SK-N-SH treated with all-trans-retinoic acid at 6 μM for 48 hours (cell line): ENCODE data around the gene MRPL17.

Experiments used
- ATAC-seq: fragments of 200-7000 bp; cut with Tn5 transposase; 3 replicates; pipeline ENCODE4 v1.9.1; 2020; ENCODE audit warnings: mild to moderate bottlenecking, moderate library complexity
- ARNTL ChIP-seq: fragments of 450-650 bp; formaldehyde crosslinking; IDR thresholded peaks from 2 replicates; pipeline ENCODE4 v1.5.0; 2020; ENCODE audit warnings: low read depth, mild to moderate bottlenecking, moderate library complexity, borderline replicate concordance
- BACH2 ChIP-seq: fragments of 250-450 bp; sonication (Bioruptor Pico); IDR thresholded peaks from 2 replicates; pipeline ENCODE4 v1.9.0; 2021; ENCODE audit warnings: mild to moderate bottlenecking, borderline replicate concordance
- CREB5 ChIP-seq: fragments of 250-450 bp; sonication (Bioruptor Pico); IDR thresholded peaks from 2 replicates; pipeline ENCODE4 v1.5.1; 2020; ENCODE audit warnings: low read depth, mild to moderate bottlenecking, moderate library complexity
- CSDC2 ChIP-seq: fragments of 250-450 bp; sonication (Bioruptor Pico); IDR thresholded peaks from 2 replicates; pipeline ENCODE4 v1.5.0; 2020; ENCODE audit warnings: mild to moderate bottlenecking, moderate library complexity
- ESRRG ChIP-seq: fragments of 250-450 bp; sonication (Bioruptor Pico); IDR thresholded peaks from 2 replicates; pipeline ENCODE4 v1.6.1; 2021; ENCODE audit warnings: mild to moderate bottlenecking
- GLIS3 ChIP-seq: fragments of 250-450 bp; sonication (Bioruptor Pico); IDR thresholded peaks from 2 replicates; pipeline ENCODE4 v1.5.0; 2020; ENCODE audit warnings: mild to moderate bottlenecking, moderate library complexity
- ISL1 ChIP-seq: fragments of 250-450 bp; sonication (Bioruptor Pico); IDR thresholded peaks from 2 replicates; pipeline ENCODE4 v2.1.2; 2022; ENCODE audit warnings: mild to moderate bottlenecking, moderate library complexity
- OSR1 ChIP-seq: fragments of 250-450 bp; sonication (Bioruptor Pico); IDR thresholded peaks from 2 replicates; pipeline ENCODE4 v1.8.0; 2022; ENCODE audit warnings: moderate library complexity, mild to moderate bottlenecking, inconsistent platforms
- PPARA ChIP-seq: fragments of 250-450 bp; sonication (Bioruptor Pico); IDR thresholded peaks from 2 replicates; pipeline ENCODE4 v1.5.0; 2020; ENCODE audit warnings: mild to moderate bottlenecking, borderline replicate concordance
- SNAI2 ChIP-seq: fragments of 250-450 bp; sonication (Bioruptor Pico); IDR thresholded peaks from 2 replicates; pipeline ENCODE4 v1.5.0; 2020; ENCODE audit warnings: mild to moderate bottlenecking, moderate library complexity
- TCF4 ChIP-seq: fragments of 250-450 bp; sonication (Bioruptor Pico); IDR thresholded peaks from 2 replicates; pipeline ENCODE4 v1.8.0; 2021; ENCODE audit warnings: mild to moderate bottlenecking, moderate library complexity, borderline replicate concordance
- TOX ChIP-seq: fragments of 250-450 bp; sonication (Bioruptor Pico); IDR thresholded peaks from 2 replicates; pipeline ENCODE4 v1.8.0; 2021; ENCODE audit warnings: mild to moderate bottlenecking, moderate library complexity, borderline replicate concordance
- ZFP3 ChIP-seq: fragments of 250-450 bp; sonication (Bioruptor Pico); IDR thresholded peaks from 2 replicates; pipeline ENCODE4 v1.5.0; 2020; ENCODE audit warnings: mild to moderate bottlenecking, moderate library complexity
- ZFP30 ChIP-seq: fragments of 450-650 bp; formaldehyde crosslinking; IDR thresholded peaks from 2 replicates; pipeline ENCODE4 v1.5.0; 2022; ENCODE audit warnings: mild to moderate bottlenecking, moderate library complexity
- ZNF565 ChIP-seq: fragments of 450-650 bp; formaldehyde crosslinking; conservative IDR thresholded peaks from 2 replicates; pipeline ENCODE4 v1.5.0; 2020; ENCODE audit warnings: low read depth, mild to moderate bottlenecking, moderate library complexity
- ZNF70 ChIP-seq: fragments of 450-650 bp; formaldehyde crosslinking; IDR thresholded peaks from 2 replicates; pipeline ENCODE4 v1.5.0; 2020; ENCODE audit warnings: mild to moderate bottlenecking, moderate library complexity
- ZNF8 ChIP-seq: fragments of 450-650 bp; formaldehyde crosslinking; IDR thresholded peaks from 2 replicates; pipeline ENCODE4 v1.5.0; 2020; ENCODE audit warnings: mild to moderate bottlenecking, moderate library complexity
- TF ChIP-seq, protein P1 (sequence below): fragments of 250-450 bp; sonication (Bioruptor Pico); IDR thresholded peaks from 2 replicates; pipeline ENCODE4 v1.8.0; 2020; ENCODE audit warnings: mild to moderate bottlenecking, moderate library complexity, borderline replicate concordance
- TF ChIP-seq, protein P2 (sequence below): fragments of 250-450 bp; sonication (Bioruptor Pico); IDR thresholded peaks from 2 replicates; pipeline ENCODE4 v1.5.0; 2020; ENCODE audit warnings: mild to moderate bottlenecking, moderate library complexity
- TF ChIP-seq, protein P3 (sequence below): fragments of 250-450 bp; sonication (Bioruptor Pico); IDR thresholded peaks from 2 replicates; pipeline ENCODE4 v1.5.1; 2021; ENCODE audit warnings: mild to moderate bottlenecking, moderate library complexity
- TF ChIP-seq, protein P4 (sequence below): fragments of 250-450 bp; sonication (Bioruptor Pico); IDR thresholded peaks from 2 replicates; pipeline ENCODE4 v1.8.0; 2021; ENCODE audit warnings: low read depth, mild to moderate bottlenecking, moderate library complexity, borderline replicate concordance

The MRPL17 gene

DNA sequence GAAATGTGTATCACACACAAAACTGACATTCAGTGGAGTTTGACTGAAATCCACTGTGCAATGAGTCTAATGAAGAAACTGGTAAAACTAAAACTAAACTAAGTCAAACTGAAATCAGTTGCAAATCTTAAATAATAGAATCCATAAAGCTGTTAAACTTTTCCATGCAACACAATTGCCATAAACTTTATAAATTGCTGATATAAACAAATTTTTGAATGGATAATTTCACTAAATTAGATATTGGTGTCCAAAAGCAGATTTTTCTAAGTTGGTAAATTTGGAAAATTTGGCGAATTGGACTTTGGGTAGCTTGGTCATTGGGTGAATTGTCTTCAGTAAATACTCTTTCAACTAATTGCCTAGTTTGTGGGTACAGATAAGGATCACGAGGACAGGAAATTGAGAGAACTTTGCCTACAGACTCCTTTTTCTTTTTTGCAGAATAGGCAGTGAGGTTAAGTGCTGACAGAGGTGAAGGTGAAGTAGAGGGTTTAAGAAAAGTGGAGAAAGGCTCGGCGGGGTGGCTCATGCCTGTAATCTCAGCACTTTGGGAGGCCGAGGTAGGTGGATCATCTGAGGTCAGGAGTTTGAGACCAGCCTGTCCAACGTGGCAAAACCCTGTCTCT is 12.8 kb downstream of the MRPL17 start:
- TF ChIP-seq ZNF8: no peak
- no peak for TF ChIP-seq PPARA (CRISPR knock-in tag)
- no peak for TF ChIP-seq SNAI2 (CRISPR knock-in tag)
- TF ChIP-seq ZFP30 (CRISPR knock-in tag): no peak
- TF ChIP-seq, protein P1, sequence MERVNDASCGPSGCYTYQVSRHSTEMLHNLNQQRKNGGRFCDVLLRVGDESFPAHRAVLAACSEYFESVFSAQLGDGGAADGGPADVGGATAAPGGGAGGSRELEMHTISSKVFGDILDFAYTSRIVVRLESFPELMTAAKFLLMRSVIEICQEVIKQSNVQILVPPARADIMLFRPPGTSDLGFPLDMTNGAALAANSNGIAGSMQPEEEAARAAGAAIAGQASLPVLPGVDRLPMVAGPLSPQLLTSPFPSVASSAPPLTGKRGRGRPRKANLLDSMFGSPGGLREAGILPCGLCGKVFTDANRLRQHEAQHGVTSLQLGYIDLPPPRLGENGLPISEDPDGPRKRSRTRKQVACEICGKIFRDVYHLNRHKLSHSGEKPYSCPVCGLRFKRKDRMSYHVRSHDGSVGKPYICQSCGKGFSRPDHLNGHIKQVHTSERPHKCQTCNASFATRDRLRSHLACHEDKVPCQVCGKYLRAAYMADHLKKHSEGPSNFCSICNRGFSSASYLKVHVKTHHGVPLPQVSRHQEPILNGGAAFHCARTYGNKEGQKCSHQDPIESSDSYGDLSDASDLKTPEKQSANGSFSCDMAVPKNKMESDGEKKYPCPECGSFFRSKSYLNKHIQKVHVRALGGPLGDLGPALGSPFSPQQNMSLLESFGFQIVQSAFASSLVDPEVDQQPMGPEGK (CRISPR knock-in tag): no peak
- no peak for TF ChIP-seq TOX (CRISPR knock-in tag)
- TF ChIP-seq, protein P2, sequence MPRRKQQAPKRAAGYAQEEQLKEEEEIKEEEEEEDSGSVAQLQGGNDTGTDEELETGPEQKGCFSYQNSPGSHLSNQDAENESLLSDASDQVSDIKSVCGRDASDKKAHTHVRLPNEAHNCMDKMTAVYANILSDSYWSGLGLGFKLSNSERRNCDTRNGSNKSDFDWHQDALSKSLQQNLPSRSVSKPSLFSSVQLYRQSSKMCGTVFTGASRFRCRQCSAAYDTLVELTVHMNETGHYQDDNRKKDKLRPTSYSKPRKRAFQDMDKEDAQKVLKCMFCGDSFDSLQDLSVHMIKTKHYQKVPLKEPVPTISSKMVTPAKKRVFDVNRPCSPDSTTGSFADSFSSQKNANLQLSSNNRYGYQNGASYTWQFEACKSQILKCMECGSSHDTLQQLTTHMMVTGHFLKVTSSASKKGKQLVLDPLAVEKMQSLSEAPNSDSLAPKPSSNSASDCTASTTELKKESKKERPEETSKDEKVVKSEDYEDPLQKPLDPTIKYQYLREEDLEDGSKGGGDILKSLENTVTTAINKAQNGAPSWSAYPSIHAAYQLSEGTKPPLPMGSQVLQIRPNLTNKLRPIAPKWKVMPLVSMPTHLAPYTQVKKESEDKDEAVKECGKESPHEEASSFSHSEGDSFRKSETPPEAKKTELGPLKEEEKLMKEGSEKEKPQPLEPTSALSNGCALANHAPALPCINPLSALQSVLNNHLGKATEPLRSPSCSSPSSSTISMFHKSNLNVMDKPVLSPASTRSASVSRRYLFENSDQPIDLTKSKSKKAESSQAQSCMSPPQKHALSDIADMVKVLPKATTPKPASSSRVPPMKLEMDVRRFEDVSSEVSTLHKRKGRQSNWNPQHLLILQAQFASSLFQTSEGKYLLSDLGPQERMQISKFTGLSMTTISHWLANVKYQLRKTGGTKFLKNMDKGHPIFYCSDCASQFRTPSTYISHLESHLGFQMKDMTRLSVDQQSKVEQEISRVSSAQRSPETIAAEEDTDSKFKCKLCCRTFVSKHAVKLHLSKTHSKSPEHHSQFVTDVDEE (CRISPR knock-in tag): no peak
- TF ChIP-seq, protein P3, sequence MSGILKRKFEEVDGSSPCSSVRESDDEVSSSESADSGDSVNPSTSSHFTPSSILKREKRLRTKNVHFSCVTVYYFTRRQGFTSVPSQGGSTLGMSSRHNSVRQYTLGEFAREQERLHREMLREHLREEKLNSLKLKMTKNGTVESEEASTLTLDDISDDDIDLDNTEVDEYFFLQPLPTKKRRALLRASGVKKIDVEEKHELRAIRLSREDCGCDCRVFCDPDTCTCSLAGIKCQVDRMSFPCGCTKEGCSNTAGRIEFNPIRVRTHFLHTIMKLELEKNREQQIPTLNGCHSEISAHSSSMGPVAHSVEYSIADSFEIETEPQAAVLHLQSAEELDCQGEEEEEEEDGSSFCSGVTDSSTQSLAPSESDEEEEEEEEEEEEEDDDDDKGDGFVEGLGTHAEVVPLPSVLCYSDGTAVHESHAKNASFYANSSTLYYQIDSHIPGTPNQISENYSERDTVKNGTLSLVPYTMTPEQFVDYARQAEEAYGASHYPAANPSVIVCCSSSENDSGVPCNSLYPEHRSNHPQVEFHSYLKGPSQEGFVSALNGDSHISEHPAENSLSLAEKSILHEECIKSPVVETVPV (CRISPR knock-in tag): no peak
- no peak for TF ChIP-seq CSDC2 (CRISPR knock-in tag)
- no peak for TF ChIP-seq BACH2 (CRISPR knock-in tag)
- TF ChIP-seq, protein P4, sequence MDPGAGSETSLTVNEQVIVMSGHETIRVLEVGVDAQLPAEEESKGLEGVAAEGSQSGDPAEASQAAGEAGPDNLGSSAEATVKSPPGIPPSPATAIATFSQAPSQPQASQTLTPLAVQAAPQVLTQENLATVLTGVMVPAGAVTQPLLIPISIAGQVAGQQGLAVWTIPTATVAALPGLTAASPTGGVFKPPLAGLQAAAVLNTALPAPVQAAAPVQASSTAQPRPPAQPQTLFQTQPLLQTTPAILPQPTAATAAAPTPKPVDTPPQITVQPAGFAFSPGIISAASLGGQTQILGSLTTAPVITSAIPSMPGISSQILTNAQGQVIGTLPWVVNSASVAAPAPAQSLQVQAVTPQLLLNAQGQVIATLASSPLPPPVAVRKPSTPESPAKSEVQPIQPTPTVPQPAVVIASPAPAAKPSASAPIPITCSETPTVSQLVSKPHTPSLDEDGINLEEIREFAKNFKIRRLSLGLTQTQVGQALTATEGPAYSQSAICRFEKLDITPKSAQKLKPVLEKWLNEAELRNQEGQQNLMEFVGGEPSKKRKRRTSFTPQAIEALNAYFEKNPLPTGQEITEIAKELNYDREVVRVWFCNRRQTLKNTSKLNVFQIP (CRISPR knock-in tag): no peak
- TF ChIP-seq GLIS3: no peak
- no peak for TF ChIP-seq ZNF565 (CRISPR knock-in tag)
- no peak for TF ChIP-seq ISL1 (CRISPR knock-in tag)
- TF ChIP-seq ZFP3 (CRISPR knock-in tag): no peak
- no peak for TF ChIP-seq ESRRG
- TF ChIP-seq OSR1: no peak
- no peak for TF ChIP-seq ARNTL (CRISPR knock-in tag)
- no peak for TF ChIP-seq ZNF70 (CRISPR knock-in tag)
- ATAC-seq: no peak

GRCh38 chr11:6667733-6668374 is 15.3 kb downstream of the MRPL17 start:
- TF ChIP-seq ZFP3 (CRISPR knock-in tag) (no peak), CSDC2 (CRISPR knock-in tag) (no peak), ISL1 (CRISPR knock-in tag) (no peak), PPARA (CRISPR knock-in tag) (no peak), TOX (CRISPR knock-in tag) (no peak), ESRRG (no peak), ZNF8 (no peak), ZFP30 (CRISPR knock-in tag) (no peak), TCF4 (CRISPR knock-in tag) (no peak), GLIS3 (no peak), CREB5 (no peak), ARNTL (CRISPR knock-in tag) (no peak)
- TF ChIP-seq, protein P1 (CRISPR knock-in tag): no peak
- TF ChIP-seq, protein P2 (CRISPR knock-in tag): no peak
- TF ChIP-seq, protein P4 (CRISPR knock-in tag): no peak
- ATAC-seq: peak; percentile 58; the same call in 1 of the 3 replicates
